Embryonic facial prominence (tissue), 1 donor: Measurements from ENCODE around the gene TBXAS1.
"Not testable (repeated sequence)": the region's sequence is repeated elsewhere in the genome, so short reads cannot be mapped to it uniquely, and the experiment has no call there.

Experiments used
- DNase-seq: peaks from one replicate; pipeline ENCODE4 v3.0.0-alpha.2; 2016; ENCODE audit errors: extremely low spot score

TBXAS1 gene

GRCh38 chr7:139914306-139915267 lies 85.5 kb downstream of the TBXAS1 start:
- no peak for DNase-seq

- DNase-seq, result no peak
Observed at GRCh38 chr7:139915268-139915863, 86.3 kb downstream of the TBXAS1 start.

- no peak for DNase-seq
Observed at GRCh38 chr7:139915864-139916716, 87.0 kb downstream of the TBXAS1 start.

- DNase-seq, result no peak
Observed at GRCh38 chr7:139916717-139917395, 87.8 kb downstream of the TBXAS1 start.

GRCh38 chr7:139917851-139918250 lies 88.8 kb downstream of the TBXAS1 start:
- no peak for DNase-seq

GRCh38 chr7:139918480-139918879 lies 89.4 kb downstream of the TBXAS1 start:
- no peak for DNase-seq

- DNase-seq, result no peak
Observed at GRCh38 chr7:139923090-139923489, 94.0 kb downstream of the TBXAS1 start.

GRCh38 chr7:139924461-139924860 lies 95.4 kb downstream of the TBXAS1 start:
- DNase-seq, result no peak

GRCh38 chr7:139929221-139929620 lies 100.2 kb downstream of the TBXAS1 start:
- not testable (repeated sequence) for DNase-seq

- DNase-seq, result no peak
Observed at GRCh38 chr7:139930286-139930965, 101.4 kb downstream of the TBXAS1 start.

GRCh38 chr7:139931190-139931934 lies 102.3 kb downstream of the TBXAS1 start:
- no peak for DNase-seq

- no peak for DNase-seq
Observed at GRCh38 chr7:139932531-139932930, 103.5 kb downstream of the TBXAS1 start.

GRCh38 chr7:139936760-139937310 lies 107.8 kb downstream of the TBXAS1 start:
- no peak for DNase-seq

- no peak for DNase-seq
Observed at GRCh38 chr7:139937715-139938114, 108.7 kb downstream of the TBXAS1 start.

GRCh38 chr7:139940866-139941265 lies 111.8 kb downstream of the TBXAS1 start:
- no peak for DNase-seq

GRCh38 chr7:139941421-139941820 lies 112.4 kb downstream of the TBXAS1 start:
- no peak for DNase-seq

GRCh38 chr7:139941866-139942265 lies 112.8 kb downstream of the TBXAS1 start:
- DNase-seq, result no peak

- DNase-seq, result no peak
Observed at GRCh38 chr7:139942636-139943035, 113.6 kb downstream of the TBXAS1 start.

- DNase-seq, result no peak
Observed at GRCh38 chr7:139943401-139943800, 114.3 kb downstream of the TBXAS1 start.

- no peak for DNase-seq
Observed at GRCh38 chr7:139944248-139944647, 115.2 kb downstream of the TBXAS1 start.
